Gastroesophageal sphincter (tissue), 4 donors: ENCODE measurements around the gene BIRC7. TPM values are rescaled to one million over a fixed set of nuclear protein-coding genes. Genes with fewer than 3 reads are reported as not detected.

Source experiments
- ATAC-seq: fragments of 150-250 bp; one replicate; pipeline ENCODE4 v1.9.1; 2016; ENCODE audit warnings: mild to moderate bottlenecking, moderate library complexity
- H3K27ac ChIP-seq, 4 donors: fragments of 200-600 bp; sonication (generic) in 3 of 4; 1 replicate in 3 of 4; 2 replicates in 1 of 4; pipeline ENCODE4 v1.5.1; 2016 to 2019
- H3K27me3 ChIP-seq: fragments of 200-600 bp; sonication (generic); one replicate; pipeline ENCODE4 v1.5.1; 2019
- H3K36me3 ChIP-seq, 2 donors: fragments of 200-600 bp; sonication (generic); one replicate each; pipeline ENCODE4 v1.5.1; 2019; ENCODE audit warnings: control low read depth in 1 of 2
- H3K4me1 ChIP-seq, 3 donors: fragments of 200-600 bp; sonication (generic); 1 replicate in 2 of 3; 2 replicates in 1 of 3; pipeline ENCODE4 v1.5.1; 2016 to 2019; ENCODE audit warnings: control low read depth in 2 of 3
- H3K4me3 ChIP-seq, 2 donors: fragments of 200-600 bp; sonication (generic); one replicate each; pipeline ENCODE4 v1.5.1; 2019; ENCODE audit warnings: mild to moderate bottlenecking in 1 of 2, moderate library complexity in 1 of 2
- H3K9me3 ChIP-seq, 3 donors: fragments of 200-600 bp; sonication (generic); one replicate each; pipeline ENCODE4 v1.5.1; 2017 to 2019; ENCODE audit warnings: control low read depth in 2 of 3
- CTCF ChIP-seq, 4 experiments: fragments of 200-600 bp in 2 of 4; fragments of 450-650 bp in 2 of 4; sonication (generic) in 1 of 4; IDR thresholded peaks; one replicate each; pipeline ENCODE4 v1.5.1; 2017 to 2019; ENCODE audit warnings: antibody characterized with exemption in 4 of 4, mild to moderate bottlenecking in 2 of 4, moderate library complexity in 2 of 4
- EP300 ChIP-seq: sonication (generic); formaldehyde crosslinking; IDR thresholded peaks from one replicate; pipeline ENCODE4 v1.6.1; 2017; ENCODE audit warnings: antibody characterized with exemption, mild to moderate bottlenecking
- POLR2A ChIP-seq, 2 donors: fragments of 450-650 bp; IDR thresholded peaks; one replicate each; pipeline ENCODE4 v1.6.1; 2017; ENCODE audit warnings: antibody characterized with exemption in 2 of 2, mild to moderate bottlenecking in 2 of 2, moderate library complexity in 1 of 2
- POLR2AphosphoS5 ChIP-seq: sonication (generic); formaldehyde crosslinking; IDR thresholded peaks from one replicate; pipeline ENCODE4 v1.6.1; 2017; ENCODE audit warnings: antibody characterized with exemption
- WGBS, 2 donors: methylation state at CpG; one replicate each; pipeline ENCODE4 v1.1.5; 2018; ENCODE audit warnings: low coverage in 1 of 2; 5-methylcytosine and 5-hydroxymethylcytosine counted together
- total RNA-seq, 4 donors: library from RNA; depleted of rRNA; stranded (reverse); fragments of >200 nt; gene quantifications; one replicate each; pipeline ENCODE4 v1.1.0, GENCODE V29; 2016

The BIRC7 gene
- total RNA-seq, 4 donors from 2014 or later: not detected

GRCh38 chr20:63273059-63273579 lies 37.4 kb downstream of the BIRC7 start:
- TF ChIP-seq POLR2AphosphoS5 (no peak), POLR2A (IDR thresholded peaks at IDR 0.05) (no peak), EP300 (no peak), CTCF (IDR thresholded peaks at IDR 0.05) (no peak)
- no peaks in the 10 kb centered on the region for H3K9me3 ChIP-seq
- peaks cover 0 to 27% of the 10 kb centered on the region in 2 donors for H3K36me3 ChIP-seq
- no peak for ATAC-seq
- H3K4me1 ChIP-seq: peaks cover 0 to 41% (median 22%) of the 10 kb centered on the region in 3 donors
- H3K4me3 ChIP-seq: peak overlapping the region; percentile 97 to 100
- no peaks in the 10 kb centered on the region for H3K27me3 ChIP-seq
- peak overlapping the region; percentile 40 to 85 (median 82) for H3K27ac ChIP-seq
- WGBS, 2 donors: 1 to 4% methylated on average over 6 to 7 of the region's 37 CpGs

DNA sequence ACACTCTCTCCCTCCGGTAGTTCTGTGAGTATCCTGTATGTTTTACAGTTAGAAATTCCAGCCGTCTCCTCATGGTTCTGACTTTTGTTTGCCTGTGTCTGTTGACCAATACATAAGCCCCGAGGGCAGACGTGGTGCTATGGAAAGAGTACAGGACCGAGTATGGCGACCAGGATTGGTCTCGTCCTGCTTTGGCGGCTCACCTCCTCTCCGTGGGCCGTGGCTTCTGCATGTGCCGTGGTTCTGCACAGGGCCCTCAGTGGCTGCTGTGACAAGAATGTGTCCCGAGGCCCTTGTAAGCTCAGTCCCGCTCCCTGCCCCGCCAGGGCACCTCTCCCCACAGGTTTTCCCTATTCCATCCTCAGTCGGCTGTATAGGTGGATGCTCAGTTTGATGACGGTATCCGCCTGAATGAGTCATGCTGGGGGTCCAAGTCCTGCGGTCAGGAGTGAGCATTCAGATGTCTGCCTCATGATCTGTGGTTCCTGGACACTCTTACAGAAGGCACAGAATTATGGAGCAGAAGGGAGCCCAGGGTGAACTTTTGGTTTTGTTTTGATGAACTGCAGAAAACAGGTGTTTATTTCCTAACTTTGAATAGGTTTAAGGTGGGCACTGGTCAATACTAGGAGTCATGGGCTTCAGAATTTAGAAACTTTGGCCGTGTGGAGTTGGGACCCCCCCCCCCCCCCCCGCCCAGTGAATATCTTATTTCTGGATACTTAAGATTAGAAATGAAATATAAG lies 38.1 kb downstream of the BIRC7 start:
- Histone ChIP-seq H3K4me1 (peaks cover 0 to 41% (median 22%) of the 10 kb centered on the region in 3 donors), H3K27ac (no peak overlapping the region), H3K9me3 (no peaks in the 10 kb centered on the region), H3K36me3 (peaks cover 0 to 34% of the 10 kb centered on the region in 2 donors), H3K27me3 (no peaks in the 10 kb centered on the region), H3K4me3 (peak overlapping the region; percentile 97 to 100)
- no peak for TF ChIP-seq POLR2A (IDR thresholded peaks at IDR 0.05)
- no peak for ATAC-seq
- 20 to 27% methylated on average over 3 of the region's 20 CpGs for WGBS, 2 donors

DNA sequence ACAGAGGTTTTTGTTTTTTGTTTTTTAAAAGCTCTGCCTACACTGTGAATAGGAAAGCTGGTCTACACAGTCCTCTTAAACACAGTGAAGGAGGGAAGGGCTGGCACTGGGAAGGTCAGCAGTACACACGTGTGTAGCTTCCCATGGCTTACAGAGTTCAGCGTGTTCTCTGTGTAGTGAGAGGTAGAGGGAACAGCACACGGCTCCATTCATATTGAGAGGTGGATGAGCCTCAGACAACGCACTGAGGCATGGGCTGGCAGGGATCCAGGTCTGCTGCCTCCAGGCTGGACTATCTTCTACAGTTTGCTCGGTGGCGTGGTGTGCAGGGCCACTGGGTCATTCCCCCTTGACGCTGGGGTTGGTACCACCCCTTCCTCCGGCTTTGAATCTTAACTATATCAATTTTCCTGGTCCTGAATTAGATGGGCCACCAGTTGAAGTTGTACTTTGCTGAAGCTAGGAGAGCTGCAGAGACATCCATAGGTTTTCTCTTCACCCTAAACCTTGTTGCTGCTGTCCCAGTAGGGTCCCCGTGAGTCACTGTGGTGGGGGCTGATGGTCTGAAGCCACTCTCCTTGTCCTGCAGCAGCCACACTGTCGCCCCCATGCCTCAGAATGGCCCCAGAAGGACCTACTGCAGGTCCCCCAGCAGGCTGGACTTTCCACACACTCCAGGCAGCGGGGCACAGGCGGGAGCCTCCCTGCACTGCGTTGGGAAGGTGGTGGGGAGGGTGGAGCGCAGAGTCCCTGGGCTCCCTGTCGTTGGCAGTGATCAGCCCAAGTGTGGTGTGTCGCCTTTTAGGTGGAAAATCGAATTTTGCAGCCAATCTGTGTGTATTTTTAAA lies 38.9 kb downstream of the BIRC7 start:
- TF ChIP-seq EP300 (no peak), POLR2A (IDR thresholded peaks at IDR 0.05) (no peak), CTCF (IDR thresholded peaks at IDR 0.05) (no peak), POLR2AphosphoS5 (no peak)
- Histone ChIP-seq H3K27ac (no peak overlapping the region), H3K36me3 (peaks cover 0 to 42% of the 10 kb centered on the region in 2 donors), H3K9me3 (no peaks in the 10 kb centered on the region), H3K27me3 (no peaks in the 10 kb centered on the region), H3K4me3 (no peak overlapping the region), H3K4me1 (peaks cover 0 to 41% (median 22%) of the 10 kb centered on the region in 3 donors)
- ATAC-seq: no peak
- WGBS, 2 donors: 53 to 73% methylated on average over 3 to 4 of the region's 17 CpGs

- peaks cover 0 to 41% (median 22%) of the 10 kb centered on the region in 3 donors for H3K4me1 ChIP-seq
- H3K27me3 ChIP-seq: no peaks in the 10 kb centered on the region
- 87% methylated on average over 8 of the region's 18 CpGs; no CpG with 5 or more reads in 1 of the 2 donors for WGBS, 2 donors
- no peak overlapping the region for H3K4me3 ChIP-seq
- no peak for ATAC-seq
- no peak for TF ChIP-seq POLR2AphosphoS5
- TF ChIP-seq EP300: no peak
- TF ChIP-seq CTCF (IDR thresholded peaks at IDR 0.05): no peak
- no peak for TF ChIP-seq POLR2A (IDR thresholded peaks at IDR 0.05)
- peaks cover 0 to 54% of the 10 kb centered on the region in 2 donors for H3K36me3 ChIP-seq
- no peak overlapping the region for H3K27ac ChIP-seq
- no peaks in the 10 kb centered on the region for H3K9me3 ChIP-seq
These were observed 40.1 kb downstream of the BIRC7 start for GRCh38 chr20:63275825-63276224.

- H3K27me3 ChIP-seq: no peaks in the 10 kb centered on the region
- H3K27ac ChIP-seq: no peak overlapping the region
- peaks cover 0 to 34% (median 16%) of the 10 kb centered on the region in 3 donors for H3K4me1 ChIP-seq
- no peaks in the 10 kb centered on the region for H3K9me3 ChIP-seq
- no peak for TF ChIP-seq CTCF (IDR thresholded peaks at IDR 0.05)
- TF ChIP-seq POLR2AphosphoS5: no peak
- WGBS, 2 donors: 84% methylated on average over 7 of the region's 20 CpGs; no CpG with 5 or more reads in 1 of the 2 donors
- ATAC-seq: no peak
- peaks cover 0 to 66% of the 10 kb centered on the region in 2 donors for H3K36me3 ChIP-seq
- H3K4me3 ChIP-seq: no peak overlapping the region
These were observed 41.3 kb downstream of the BIRC7 start for GRCh38 chr20:63276956-63277355.
